ENCODE results near the gene SH3YL1.

DNA sequence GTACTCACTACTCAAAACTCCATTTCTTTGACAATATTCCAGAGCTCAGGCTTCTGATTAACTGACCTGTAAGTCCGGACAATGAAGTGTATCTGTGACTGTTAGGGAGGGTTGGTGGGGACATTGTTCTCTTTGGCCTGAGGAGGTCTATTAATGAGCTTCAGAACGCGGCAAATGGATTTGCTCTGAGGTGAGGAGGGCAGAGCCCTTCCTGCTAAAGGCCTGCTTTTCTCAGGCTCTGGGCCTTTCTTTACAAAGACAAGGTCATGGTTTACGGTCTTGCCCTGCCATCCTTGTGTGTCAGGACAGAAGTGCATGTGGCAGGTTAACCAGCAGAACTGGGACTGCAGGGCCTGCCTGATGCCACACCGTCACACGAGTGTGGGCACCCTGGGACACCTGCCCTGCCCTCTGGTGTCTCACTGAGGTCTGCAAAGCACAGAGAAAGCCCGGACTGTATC lies 16.8 kb upstream of the SH3YL1 start:
- no peak for TF ChIP-seq POLR2AphosphoS5 (IDR thresholded peaks at IDR 0.05)
- TF ChIP-seq, protein P1, sequence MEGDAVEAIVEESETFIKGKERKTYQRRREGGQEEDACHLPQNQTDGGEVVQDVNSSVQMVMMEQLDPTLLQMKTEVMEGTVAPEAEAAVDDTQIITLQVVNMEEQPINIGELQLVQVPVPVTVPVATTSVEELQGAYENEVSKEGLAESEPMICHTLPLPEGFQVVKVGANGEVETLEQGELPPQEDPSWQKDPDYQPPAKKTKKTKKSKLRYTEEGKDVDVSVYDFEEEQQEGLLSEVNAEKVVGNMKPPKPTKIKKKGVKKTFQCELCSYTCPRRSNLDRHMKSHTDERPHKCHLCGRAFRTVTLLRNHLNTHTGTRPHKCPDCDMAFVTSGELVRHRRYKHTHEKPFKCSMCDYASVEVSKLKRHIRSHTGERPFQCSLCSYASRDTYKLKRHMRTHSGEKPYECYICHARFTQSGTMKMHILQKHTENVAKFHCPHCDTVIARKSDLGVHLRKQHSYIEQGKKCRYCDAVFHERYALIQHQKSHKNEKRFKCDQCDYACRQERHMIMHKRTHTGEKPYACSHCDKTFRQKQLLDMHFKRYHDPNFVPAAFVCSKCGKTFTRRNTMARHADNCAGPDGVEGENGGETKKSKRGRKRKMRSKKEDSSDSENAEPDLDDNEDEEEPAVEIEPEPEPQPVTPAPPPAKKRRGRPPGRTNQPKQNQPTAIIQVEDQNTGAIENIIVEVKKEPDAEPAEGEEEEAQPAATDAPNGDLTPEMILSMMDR (IDR thresholded peaks at IDR 0.05) = no peak
- no peak for TF ChIP-seq POLR2A (IDR thresholded peaks at IDR 0.05)

All from breast epithelium (tissue), 3 donors.